Kidney glomerular epithelial cell (primary cell): ENCODE measurements around the gene CAMK2D.

Experiments used
- DNase-seq: peaks from one replicate; lab custom pipeline; 2025; lab: John Stamatoyannopoulos, UW

The CAMK2D gene

DNA sequence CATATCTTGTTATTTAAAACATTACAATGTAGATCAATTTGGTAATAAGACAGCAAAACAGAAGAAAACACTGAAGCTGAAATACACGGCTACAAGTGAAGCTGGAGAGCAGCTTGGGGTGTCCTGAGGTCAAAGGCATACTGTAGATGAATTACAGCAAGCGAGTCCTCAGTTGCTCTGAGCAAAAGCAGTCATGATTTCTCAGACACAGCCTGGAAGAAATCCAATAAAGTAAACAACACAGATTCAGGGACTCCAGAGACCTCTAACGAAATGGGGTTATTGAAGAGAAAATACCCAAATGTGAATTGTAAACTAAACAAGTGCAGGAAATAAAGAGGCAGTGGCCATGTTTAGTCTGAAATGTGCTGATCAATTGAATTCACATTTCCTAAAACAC lies 324.4 kb downstream of the CAMK2D start:
- DNase-seq: no peak

DNA sequence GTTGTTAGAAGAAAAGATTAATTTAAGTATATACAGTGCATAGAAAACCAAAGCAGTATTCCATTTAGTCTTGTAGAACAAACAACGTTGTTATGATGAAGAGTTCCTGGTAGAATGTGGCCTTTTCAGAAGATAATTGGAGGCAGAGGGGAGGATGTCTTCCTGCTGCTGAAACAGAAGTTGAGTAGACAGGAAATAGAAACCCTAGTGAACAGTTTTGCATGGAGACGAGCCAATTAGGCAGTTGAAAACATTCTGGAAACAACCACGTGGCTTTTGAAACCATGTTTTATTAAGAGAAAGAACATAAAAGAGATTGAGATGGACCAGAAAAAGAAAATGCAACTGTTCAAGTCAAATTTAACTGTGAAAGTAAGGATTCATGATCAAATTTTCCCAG lies 325.2 kb downstream of the CAMK2D start:
- DNase-seq: peak; percentile 38

GRCh38 chr4:113435893-113436292 lies 325.6 kb downstream of the CAMK2D start:
- DNase-seq: peak; percentile 72

DNA sequence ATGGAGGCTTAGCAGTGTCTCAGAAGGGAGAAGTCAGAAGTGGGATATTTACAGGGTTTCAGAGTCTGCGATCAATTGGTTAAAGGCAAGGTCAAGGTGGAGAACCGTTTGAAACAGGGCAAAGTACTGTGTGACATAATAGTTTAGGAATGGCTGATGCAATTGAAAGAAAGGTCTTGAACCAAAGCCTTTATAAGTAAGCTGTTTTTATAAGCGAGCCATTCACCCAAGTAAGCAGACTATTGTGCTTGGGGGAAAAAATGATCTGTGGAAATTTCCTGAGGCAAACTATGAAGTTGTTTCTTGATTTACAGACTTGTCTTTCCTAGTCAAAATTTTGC lies 327.3 kb downstream of the CAMK2D start:
- DNase-seq: peak; percentile 68

DNA sequence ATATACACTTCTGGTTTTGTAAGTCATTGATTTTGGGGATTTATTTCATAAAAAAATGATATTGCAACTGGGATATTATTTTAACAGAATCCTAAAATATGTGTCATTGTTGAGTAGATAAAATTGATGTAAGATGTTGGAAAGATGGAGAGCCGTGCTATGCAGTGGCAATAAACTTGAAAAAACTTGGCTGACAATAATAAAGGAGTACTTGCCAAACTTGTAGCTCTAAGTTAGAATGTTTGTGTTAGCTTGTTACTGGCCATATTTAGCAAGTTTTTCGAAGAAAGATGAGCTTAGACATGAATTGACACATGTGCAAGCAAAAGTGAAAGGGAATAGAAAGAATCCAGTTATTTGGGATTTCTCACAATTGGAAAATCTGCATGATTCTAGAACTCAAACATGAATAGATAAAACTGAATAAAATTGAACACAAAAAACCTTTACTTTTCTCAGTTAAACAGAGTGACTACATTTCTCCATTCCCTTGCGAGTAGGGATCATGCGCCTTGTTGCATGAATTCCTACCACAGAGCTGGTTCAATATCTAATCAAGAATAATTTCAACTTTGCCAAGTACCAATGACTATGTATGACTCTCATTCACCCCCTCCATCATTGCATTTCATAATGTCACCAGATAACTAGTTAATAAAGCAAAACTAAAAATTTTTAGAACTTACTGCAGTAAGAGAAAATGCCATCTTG lies 327.8 kb downstream of the CAMK2D start:
- DNase-seq: no peak

GRCh38 chr4:113433116-113433515 lies 328.4 kb downstream of the CAMK2D start:
- DNase-seq: no peak

DNA sequence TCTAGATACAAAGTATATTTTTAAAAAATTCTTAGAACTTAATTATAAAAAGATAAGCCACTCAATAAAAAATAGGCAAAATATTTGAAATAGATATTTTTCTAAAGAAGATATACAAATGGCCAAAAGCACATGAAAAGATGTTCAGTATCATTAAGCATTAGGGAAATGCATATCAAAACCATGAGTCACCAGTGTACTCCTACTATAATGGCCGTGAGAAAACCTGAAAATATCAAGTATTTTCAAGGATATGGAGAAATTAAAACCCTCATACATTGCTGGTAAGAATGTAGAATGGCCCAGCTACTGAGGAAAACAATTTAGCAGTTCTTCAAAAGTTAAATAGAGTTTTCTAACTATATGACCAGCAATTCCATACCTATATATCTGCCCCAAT lies 337.9 kb downstream of the CAMK2D start:
- no peak for DNase-seq

DNA sequence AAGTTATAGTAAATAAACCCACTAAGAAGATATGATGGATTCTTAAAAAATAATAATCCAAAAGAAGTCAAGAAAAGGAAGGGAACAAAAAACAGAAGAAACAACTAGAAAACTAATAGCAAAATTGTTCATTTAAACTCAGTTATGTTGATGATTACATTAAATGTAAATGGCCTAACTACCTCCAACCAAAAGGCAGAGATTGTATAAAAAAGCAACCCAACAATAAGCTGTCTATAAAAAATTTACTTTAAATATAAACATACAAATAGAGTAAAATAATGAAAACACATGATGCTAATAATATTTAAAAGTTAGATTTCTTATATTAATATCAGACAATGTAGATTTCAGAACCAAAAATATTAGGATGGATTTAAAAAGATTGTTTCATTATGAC lies 340.6 kb downstream of the CAMK2D start:
- DNase-seq: no peak

DNA sequence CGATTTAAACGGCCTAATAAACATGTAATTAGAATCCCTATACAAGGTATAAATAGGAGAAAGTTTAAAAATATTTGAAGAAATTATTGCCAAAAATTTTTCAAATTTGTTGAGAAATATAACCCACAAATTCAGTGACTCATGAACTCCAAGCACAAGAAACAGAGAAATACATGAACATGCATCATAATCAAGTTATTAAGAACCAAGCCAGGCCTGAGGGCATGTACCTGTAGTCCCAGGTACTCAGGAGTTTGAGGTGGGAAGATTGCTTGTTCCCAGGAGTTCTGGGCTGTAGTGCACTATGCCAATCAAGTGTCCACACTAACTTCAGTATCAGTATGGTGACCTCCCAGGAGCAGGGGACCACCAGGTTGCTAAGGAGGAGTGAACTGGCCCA lies 341.9 kb downstream of the CAMK2D start:
- no peak for DNase-seq

DNA sequence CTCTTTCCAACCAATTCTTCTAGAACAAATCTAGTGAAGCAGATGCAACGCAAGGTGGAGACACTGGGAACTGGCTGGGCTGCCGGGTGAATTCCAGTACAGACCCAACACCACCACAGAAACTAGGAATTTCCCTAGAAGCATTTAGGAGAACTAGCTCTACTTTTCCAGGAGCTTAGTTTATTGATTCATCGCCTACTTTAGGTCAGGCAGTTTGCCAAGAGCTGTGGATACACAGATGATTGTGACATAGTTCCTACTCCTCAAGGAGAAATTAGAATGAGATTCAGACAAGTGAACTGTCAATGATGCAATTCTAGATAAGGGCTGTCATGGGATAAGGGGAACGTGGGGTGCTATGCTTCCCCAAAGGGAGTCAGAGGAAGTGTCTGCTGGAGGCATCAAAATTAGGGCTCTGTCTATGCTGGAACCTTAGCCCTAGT lies 350.0 kb downstream of the CAMK2D start:
- DNase-seq: peak; percentile 50

DNA sequence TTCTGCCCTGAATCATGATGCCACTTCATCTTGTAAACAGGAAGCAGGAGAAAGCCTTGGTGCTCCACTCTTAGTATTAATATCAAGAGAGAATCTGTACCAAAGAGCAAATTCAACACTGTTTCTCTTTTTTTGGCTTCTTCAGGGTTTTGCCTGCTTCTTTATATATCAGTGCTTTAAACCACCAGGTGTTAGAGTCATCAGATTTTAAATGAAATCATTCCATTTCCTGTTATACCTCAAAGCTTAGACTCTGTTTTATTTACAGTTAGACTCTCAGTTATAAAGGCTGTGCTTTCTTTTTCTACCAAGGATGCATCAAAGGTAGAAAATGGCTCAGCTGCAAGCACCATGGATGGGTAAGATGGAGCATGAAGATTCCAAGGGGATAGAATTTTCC lies 350.9 kb downstream of the CAMK2D start:
- no peak for DNase-seq

- DNase-seq: no peak
Measured at GRCh38 chr4:113409181-113409580, 352.4 kb downstream of the CAMK2D start.

- no peak for DNase-seq
Measured at GRCh38 chr4:113407409-113407808, 354.1 kb downstream of the CAMK2D start.

DNA sequence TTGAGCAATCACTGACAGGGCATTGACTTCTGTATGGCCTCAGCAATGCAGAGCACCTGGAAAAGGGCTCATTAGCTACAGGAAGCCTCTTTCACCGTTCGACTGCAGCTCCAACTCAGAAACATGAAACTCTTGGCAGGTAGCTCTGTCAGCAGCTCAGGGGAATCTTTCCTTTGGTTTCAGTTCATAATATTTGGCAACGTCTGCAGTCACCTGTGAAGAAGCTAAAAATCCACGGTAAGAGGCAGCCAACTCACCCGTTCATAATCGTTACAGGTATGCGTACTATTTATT lies 354.9 kb downstream of the CAMK2D start:
- DNase-seq: no peak

GRCh38 chr4:113405874-113406722 lies 355.4 kb downstream of the CAMK2D start:
- DNase-seq: no peak

DNA sequence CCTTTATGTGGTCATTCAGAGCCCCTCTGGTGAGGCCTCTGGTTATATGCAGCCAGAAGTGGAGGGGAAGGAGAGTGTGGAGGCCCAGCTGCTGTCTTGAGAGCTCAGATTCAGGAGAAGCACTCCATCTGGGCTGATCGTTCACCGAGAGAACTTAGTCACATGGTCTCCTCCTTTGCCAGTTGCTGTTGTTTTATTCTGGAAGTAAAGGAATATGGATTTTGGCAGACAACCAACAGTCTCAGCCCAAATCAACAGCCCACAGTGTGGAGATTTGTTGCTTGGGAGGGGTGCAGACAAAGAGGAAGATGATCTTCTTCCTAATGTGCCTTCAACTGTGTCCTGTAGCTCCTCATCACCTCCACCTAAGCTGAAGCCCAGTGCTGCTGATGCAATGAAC lies 356.7 kb downstream of the CAMK2D start:
- no peak for DNase-seq

GRCh38 chr4:113404167-113404571 lies 357.4 kb downstream of the CAMK2D start:
- DNase-seq: no peak
